Fibroblast of skin of left quadriceps (primary cell): ENCODE data around the gene DNAJC2.
"Not testable (repeated sequence)": the region's sequence is repeated elsewhere in the genome, so short reads cannot be mapped to it uniquely, and the experiment has no call there.

ENCODE experiments used
- DNase-seq, 2 experiments: peaks; one replicate each; pipeline ENCODE4 v3.0.0-alpha.2; 2013; ENCODE audit warnings: low read depth in 2 of 2

Gene DNAJC2

DNA sequence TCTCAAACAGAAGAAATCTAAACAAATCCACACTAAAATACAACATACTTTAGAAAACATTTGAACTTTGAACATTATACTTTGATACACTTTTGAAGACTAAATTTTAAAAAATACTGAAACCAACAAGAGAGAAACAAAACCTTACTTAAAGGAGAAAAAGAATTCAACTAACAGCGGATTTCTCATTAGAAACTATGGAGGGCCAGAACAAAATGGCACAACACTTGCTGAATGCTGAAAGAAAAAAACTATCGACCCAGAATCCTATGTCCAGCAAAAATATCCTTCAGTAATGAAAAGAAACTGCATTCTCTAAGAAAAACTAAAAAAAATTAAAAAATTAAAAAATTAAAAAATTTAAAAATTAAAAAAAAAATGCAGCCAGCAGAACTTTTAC, 80.5 kb downstream of the DNAJC2 start:
- DNase-seq: not testable (repeated sequence)
